GM21447 (cell line): Measurements from ENCODE around the gene BSDC1.
"Not testable (repeated sequence)": the region's sequence is repeated elsewhere in the genome, so short reads cannot be mapped to it uniquely, and the experiment has no call there.

ENCODE experiments used
- ATAC-seq: cut with Tn5 transposase; IDR thresholded peaks from one replicate; pipeline ENCODE4 v1.9.1; 2021; ENCODE audit not compliant: unreplicated experiment

The BSDC1 gene

GRCh38 chr1:32361308-32361673 is 33.0 kb downstream of the BSDC1 start:
- ATAC-seq: no peak

GRCh38 chr1:32358435-32358834 is 35.8 kb downstream of the BSDC1 start:
- no peak for ATAC-seq

GRCh38 chr1:32357614-32358013 is 36.6 kb downstream of the BSDC1 start:
- no peak for ATAC-seq

GRCh38 chr1:32356478-32356877 is 37.8 kb downstream of the BSDC1 start:
- ATAC-seq: no peak

- not testable (repeated sequence) for ATAC-seq
These were observed 38.5 kb downstream of the BSDC1 start for GRCh38 chr1:32355778-32356177.

GRCh38 chr1:32353886-32354570 is 40.2 kb downstream of the BSDC1 start:
- ATAC-seq: no peak

GRCh38 chr1:32353431-32353830 is 40.8 kb downstream of the BSDC1 start:
- ATAC-seq: no peak

- no peak for ATAC-seq
These were observed 41.3 kb downstream of the BSDC1 start for GRCh38 chr1:32352831-32353383.

GRCh38 chr1:32352239-32352745 is 41.9 kb downstream of the BSDC1 start:
- ATAC-seq: no peak

- ATAC-seq: peak; percentile 80
These were observed 42.6 kb downstream of the BSDC1 start for GRCh38 chr1:32351399-32352238.

GRCh38 chr1:32350785-32351398 is 43.3 kb downstream of the BSDC1 start:
- peak; percentile 27 for ATAC-seq

- ATAC-seq: no peak
These were observed 45.0 kb downstream of the BSDC1 start for GRCh38 chr1:32349211-32349708.

GRCh38 chr1:32346532-32347157 is 47.6 kb downstream of the BSDC1 start:
- ATAC-seq: no peak

- no peak for ATAC-seq
These were observed 48.9 kb downstream of the BSDC1 start for GRCh38 chr1:32345289-32345827.

GRCh38 chr1:32342704-32343103 is 51.5 kb downstream of the BSDC1 start:
- ATAC-seq: no peak

- no peak for ATAC-seq
These were observed 52.3 kb downstream of the BSDC1 start for GRCh38 chr1:32341971-32342370.

- no peak for ATAC-seq
These were observed 53.0 kb downstream of the BSDC1 start for GRCh38 chr1:32341186-32341757.

- ATAC-seq: no peak
These were observed 54.8 kb downstream of the BSDC1 start for GRCh38 chr1:32339363-32339978.

GRCh38 chr1:32338637-32339145 is 55.5 kb downstream of the BSDC1 start:
- no peak for ATAC-seq
